CD4-positive, CD25-positive, alpha-beta regulatory T cell (primary cell): ENCODE data around the gene ATP5F1C. TPM values are rescaled to one million over a fixed set of nuclear protein-coding genes. Genes with fewer than 3 reads are reported as not detected.

Experiments used
- ATAC-seq, 2 donors: fragments of 150-1000 bp; cut with Tn5 transposase; one replicate each; pipeline ENCODE4 v1.10.0; 2021; ENCODE audit warnings: low read depth in 2 of 2, moderate number of reproducible peaks in 2 of 2, moderate library complexity in 1 of 2
- DNase-seq, 3 donors: peaks; one replicate each; pipeline versions ENCODE4 v3.0.0 to v3.0.0-alpha.2; 2012 to 2022; ENCODE audit warnings: mixed read lengths in 1 of 3
- H3K27ac ChIP-seq: one replicate; pipeline ENCODE4 v1.7.0; 2013; ENCODE audit warnings: mild to moderate bottlenecking, low read length; ENCODE audit not compliant: insufficient read depth, poor library complexity, severe bottlenecking
- H3K27me3 ChIP-seq: one replicate; pipeline ENCODE4 v1.7.0; 2013; ENCODE audit warnings: low read length; ENCODE audit not compliant: control insufficient read depth, insufficient read depth
- H3K36me3 ChIP-seq: one replicate; pipeline ENCODE4 v1.7.0; 2013; ENCODE audit warnings: mild to moderate bottlenecking, low read length, moderate library complexity; ENCODE audit not compliant: control insufficient read depth, insufficient read depth
- H3K4me1 ChIP-seq: 2 replicates; pipeline ENCODE4 v1.7.0; 2013; ENCODE audit warnings: mild to moderate bottlenecking, low read length; ENCODE audit not compliant: insufficient read depth, control insufficient read depth, poor library complexity, severe bottlenecking
- H3K4me3 ChIP-seq: one replicate; pipeline ENCODE4 v1.7.0; 2013; ENCODE audit warnings: low read depth, mild to moderate bottlenecking, low read length, moderate library complexity
- H3K9me3 ChIP-seq, 2 experiments: 1 replicate in 1 of 2; 2 replicates in 1 of 2; pipeline ENCODE4 v1.7.0; 2013; ENCODE audit warnings: low read length in 2 of 2, mild to moderate bottlenecking in 1 of 2, moderate library complexity in 1 of 2; ENCODE audit not compliant: control insufficient read depth in 2 of 2
- H3K27ac Mint-ChIP-seq, 3 donors: one replicate each; pipeline ENCODE4 v1.8.0; 2020 to 2022; ENCODE audit warnings: mild to moderate bottlenecking in 3 of 3, mixed read lengths in 3 of 3, moderate library complexity in 2 of 3
- H3K27me3 Mint-ChIP-seq: one replicate; pipeline ENCODE4 v1.8.0; 2022; ENCODE audit warnings: mild to moderate bottlenecking, mixed read lengths
- H3K36me3 Mint-ChIP-seq: one replicate; pipeline ENCODE4 v1.8.0; 2020; ENCODE audit warnings: mixed read lengths
- H3K4me1 Mint-ChIP-seq, 4 donors: one replicate each; pipeline ENCODE4 v1.8.0; 2020 to 2022; ENCODE audit warnings: mixed read lengths in 4 of 4, mild to moderate bottlenecking in 1 of 4
- H3K4me3 Mint-ChIP-seq, 4 donors: one replicate each; pipeline ENCODE4 v1.8.0; 2020 to 2022; ENCODE audit warnings: mild to moderate bottlenecking in 4 of 4, mixed read lengths in 4 of 4, moderate library complexity in 3 of 4
- H3K9me3 Mint-ChIP-seq, 7 donors: one replicate each; pipeline ENCODE4 v1.8.0; 2020 to 2022; ENCODE audit warnings: mixed read lengths in 7 of 7, mild to moderate bottlenecking in 3 of 7, moderate library complexity in 2 of 7
- polyA plus RNA-seq, 4 donors: library from polyadenylated mRNA; unstranded; fragments of 300-500 nt; fragmentation: Illumina TruSeq; gene quantifications; one replicate each; pipeline ENCODE4 v1.2.3, GENCODE V29; 2021
- total RNA-seq: library from RNA; stranded (reverse); gene quantifications from one replicate; pipeline ENCODE4 v1.2.3, GENCODE V29; 2022

The ATP5F1C gene
- total and polyA plus RNA-seq, 5 donors from 2014 or later = 167 to 562 (median 432) TPM

DNA sequence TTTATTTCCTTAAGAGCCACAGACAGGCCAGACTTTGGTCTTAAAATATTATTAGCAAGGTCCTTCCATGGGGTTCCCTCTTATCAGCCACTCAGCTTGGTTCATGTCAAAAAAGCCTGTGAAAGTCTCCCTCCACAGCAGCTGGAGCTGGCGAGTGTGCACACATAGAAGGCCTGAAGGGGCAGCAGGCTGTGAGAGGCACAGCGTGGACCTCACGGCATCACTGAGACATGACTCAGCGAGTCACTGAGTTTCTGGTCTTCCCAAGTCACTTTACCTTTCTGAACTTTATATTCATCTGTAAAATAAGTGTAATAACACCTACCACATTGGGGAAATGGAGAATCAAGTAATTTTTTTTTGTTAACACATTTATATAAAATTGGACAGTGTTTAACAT is 39.0 kb downstream of the ATP5F1C start:
- no peak overlapping the region for H3K4me3 Mint-ChIP-seq
- peaks cover 43% of the 10 kb centered on the region for H3K36me3 Mint-ChIP-seq
- H3K9me3 Mint-ChIP-seq = no peaks in the 10 kb centered on the region
- DNase-seq (no peak), ATAC-seq (no peak)
- no peak overlapping the region for H3K27ac Mint-ChIP-seq
- Histone ChIP-seq H3K27ac (no peak overlapping the region), H3K36me3 (peaks cover 43% of the 10 kb centered on the region), H3K4me3 (no peak overlapping the region), H3K27me3 (no peaks in the 10 kb centered on the region), H3K4me1 (no peaks in the 10 kb centered on the region), H3K9me3 (no peaks in the 10 kb centered on the region)
- no peaks in the 10 kb centered on the region for H3K27me3 Mint-ChIP-seq
- H3K4me1 Mint-ChIP-seq = peaks cover 38 to 52% (median 41%) of the 10 kb centered on the region in 4 donors

DNA sequence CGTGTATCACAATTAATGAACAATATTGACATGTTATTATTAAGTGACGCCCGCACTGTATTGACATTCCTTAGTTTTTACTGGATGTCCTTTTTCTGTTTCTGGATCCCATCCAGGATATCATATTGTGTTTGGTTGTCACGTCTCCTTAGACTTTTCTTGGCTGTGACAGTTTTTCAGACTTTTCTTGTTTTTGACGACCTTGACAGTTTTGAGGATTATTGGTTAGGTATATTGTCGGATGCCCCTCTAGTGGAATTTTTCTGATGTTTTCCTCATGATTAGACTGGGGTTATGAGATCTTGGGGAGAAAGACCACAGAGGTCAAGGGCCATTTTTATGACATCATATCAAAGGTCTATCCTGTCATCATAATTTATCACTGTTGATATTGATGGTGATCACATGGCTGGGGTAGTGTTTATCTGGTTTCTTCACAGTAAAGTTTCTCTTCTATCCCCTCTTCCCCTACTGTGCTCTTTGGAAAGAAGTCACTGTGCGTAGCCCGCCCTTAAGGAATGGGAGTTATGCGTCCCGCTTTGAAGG is 41.4 kb downstream of the ATP5F1C start:
- Histone ChIP-seq H3K4me1 (peaks cover 6% of the 10 kb centered on the region), H3K9me3 (no peaks in the 10 kb centered on the region), H3K27me3 (no peaks in the 10 kb centered on the region), H3K36me3 (peaks cover 29% of the 10 kb centered on the region), H3K4me3 (no peak overlapping the region), H3K27ac (no peak overlapping the region)
- Mint-ChIP-seq H3K36me3 (peaks cover 53% of the 10 kb centered on the region), H3K4me3 (no peak overlapping the region), H3K27me3 (no peaks in the 10 kb centered on the region), H3K27ac (no peak overlapping the region), H3K9me3 (no peaks in the 10 kb centered on the region), H3K4me1 (peaks cover 36 to 70% (median 54%) of the 10 kb centered on the region in 4 donors)
- DNase-seq (no peak), ATAC-seq (no peak)

DNA sequence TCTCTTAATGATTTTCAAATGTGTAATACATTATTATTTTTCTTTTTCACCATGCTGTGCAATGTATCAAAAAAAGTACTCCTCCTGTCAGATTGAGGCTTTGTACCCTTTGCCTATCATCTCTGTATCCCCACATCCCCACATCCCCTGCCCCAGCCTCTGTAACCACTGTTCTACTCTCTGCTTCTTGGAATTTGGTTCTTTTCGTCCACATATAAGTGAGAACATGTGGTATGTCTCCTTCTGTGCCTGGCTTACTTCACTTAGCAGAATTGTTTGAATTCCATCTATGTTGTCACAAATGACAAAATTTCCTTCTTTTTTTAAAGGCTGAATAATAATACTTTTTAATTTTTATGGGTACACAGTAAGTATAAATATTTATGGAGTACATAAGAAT is 44.1 kb downstream of the ATP5F1C start:
- Mint-ChIP-seq H3K4me3 (no peak overlapping the region), H3K27ac (no peak overlapping the region), H3K4me1 (peaks cover 26 to 64% (median 51%) of the 10 kb centered on the region in 4 donors), H3K36me3 (peaks cover 46% of the 10 kb centered on the region), H3K27me3 (no peaks in the 10 kb centered on the region), H3K9me3 (no peaks in the 10 kb centered on the region)
- H3K9me3 ChIP-seq = no peaks in the 10 kb centered on the region
- peaks cover 6% of the 10 kb centered on the region for H3K4me1 ChIP-seq
- no peak overlapping the region for H3K4me3 ChIP-seq
- DNase-seq = no peak
- peaks cover 8% of the 10 kb centered on the region for H3K36me3 ChIP-seq
- no peak overlapping the region for H3K27ac ChIP-seq
- no peaks in the 10 kb centered on the region for H3K27me3 ChIP-seq
- ATAC-seq = no peak

DNA sequence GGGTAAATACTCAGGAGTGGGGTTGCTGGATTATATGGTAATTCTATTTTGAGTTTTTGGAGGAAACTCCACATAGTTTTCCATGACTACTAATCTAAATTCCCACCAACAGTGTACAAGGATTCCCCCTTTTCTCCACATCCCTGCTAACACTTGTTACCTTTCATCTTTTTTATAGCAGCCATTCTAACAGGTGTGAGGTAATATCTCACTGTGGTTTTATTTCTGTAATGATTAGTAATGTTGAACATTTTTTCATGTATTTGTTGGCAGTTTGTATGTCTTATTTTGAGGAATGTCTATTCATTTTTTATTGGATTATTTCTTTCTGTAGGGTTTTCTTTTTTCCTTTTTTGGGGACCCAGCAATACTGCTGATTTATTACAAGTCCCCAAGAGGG is 45.2 kb downstream of the ATP5F1C start:
- Mint-ChIP-seq H3K36me3 (peaks cover 49% of the 10 kb centered on the region), H3K4me3 (no peak overlapping the region), H3K27ac (no peak overlapping the region), H3K4me1 (peaks cover 24 to 66% (median 52%) of the 10 kb centered on the region in 4 donors), H3K27me3 (no peaks in the 10 kb centered on the region), H3K9me3 (no peaks in the 10 kb centered on the region)
- Histone ChIP-seq H3K36me3 (peaks cover 5% of the 10 kb centered on the region), H3K4me1 (peaks cover 6% of the 10 kb centered on the region), H3K27me3 (no peaks in the 10 kb centered on the region), H3K9me3 (no peaks in the 10 kb centered on the region), H3K4me3 (no peak overlapping the region), H3K27ac (no peak overlapping the region)
- ATAC-seq (no peak), DNase-seq (no peak)

DNA sequence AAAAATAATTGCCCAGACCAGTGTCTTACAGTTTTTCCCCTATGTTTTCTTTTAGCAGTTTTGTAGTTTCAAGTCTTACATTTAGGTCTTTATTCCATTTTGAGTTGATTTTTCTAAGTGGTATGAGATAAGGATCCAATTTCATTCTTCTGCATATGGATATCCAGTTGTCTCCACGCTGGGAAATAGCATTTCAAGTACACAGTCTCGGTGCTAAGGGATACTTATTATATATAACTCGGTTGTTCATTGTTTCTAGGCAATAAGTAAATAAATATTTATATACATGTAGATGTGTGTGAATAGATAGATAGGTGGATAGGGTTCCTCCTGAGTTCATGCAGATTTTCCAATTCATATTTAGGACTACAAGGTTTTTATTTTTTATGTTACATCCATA is 46.3 kb downstream of the ATP5F1C start:
- no peaks in the 10 kb centered on the region for H3K27me3 ChIP-seq
- H3K27ac Mint-ChIP-seq = no peak overlapping the region
- peaks cover 10% of the 10 kb centered on the region for H3K36me3 ChIP-seq
- H3K27me3 Mint-ChIP-seq = no peaks in the 10 kb centered on the region
- peaks cover 48% of the 10 kb centered on the region for H3K36me3 Mint-ChIP-seq
- no peak overlapping the region for H3K4me3 ChIP-seq
- ATAC-seq = no peak
- peak overlapping the region in 1 of 4 donors; percentile 18 for H3K4me3 Mint-ChIP-seq
- no peak for DNase-seq
- no peaks in the 10 kb centered on the region for H3K9me3 ChIP-seq
- peaks cover 29 to 65% (median 52%) of the 10 kb centered on the region in 4 donors for H3K4me1 Mint-ChIP-seq
- no peaks in the 10 kb centered on the region for H3K9me3 Mint-ChIP-seq
- no peak overlapping the region for H3K27ac ChIP-seq
- H3K4me1 ChIP-seq = peaks cover 6% of the 10 kb centered on the region

DNA sequence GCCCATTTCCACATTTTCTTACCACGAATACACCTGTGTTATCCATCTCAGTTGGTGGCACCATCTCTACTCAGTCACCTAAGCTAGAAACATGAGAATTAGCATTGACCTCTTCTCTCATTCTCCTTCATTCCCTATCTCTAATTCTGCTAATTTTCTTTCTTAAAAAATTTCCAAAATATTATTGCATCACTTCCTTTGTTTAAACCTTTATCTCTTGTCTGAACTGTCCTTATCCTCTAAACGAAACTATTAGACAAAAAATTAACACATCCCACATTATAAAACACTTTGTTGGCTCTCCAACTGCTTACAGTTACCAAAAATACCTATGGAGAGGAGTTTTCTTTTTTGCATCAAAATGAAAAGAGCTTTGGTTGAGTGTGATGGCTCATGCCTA is 48.6 kb downstream of the ATP5F1C start:
- Mint-ChIP-seq H3K9me3 (peaks cover 0 to 2% (median 0%) of the 10 kb centered on the region in 7 donors), H3K27me3 (no peaks in the 10 kb centered on the region), H3K27ac (peak overlapping the region in 1 of 3 donors; percentile 17), H3K4me1 (peaks cover 22 to 52% (median 44%) of the 10 kb centered on the region in 4 donors), H3K36me3 (peaks cover 49% of the 10 kb centered on the region), H3K4me3 (no peak overlapping the region)
- H3K4me3 ChIP-seq = no peak overlapping the region
- DNase-seq (no peak), ATAC-seq (no peak)
- H3K9me3 ChIP-seq = no peaks in the 10 kb centered on the region
- peaks cover 7% of the 10 kb centered on the region for H3K36me3 ChIP-seq
- H3K27ac ChIP-seq = no peak overlapping the region
- H3K4me1 ChIP-seq = peaks cover 6% of the 10 kb centered on the region
- no peaks in the 10 kb centered on the region for H3K27me3 ChIP-seq

DNA sequence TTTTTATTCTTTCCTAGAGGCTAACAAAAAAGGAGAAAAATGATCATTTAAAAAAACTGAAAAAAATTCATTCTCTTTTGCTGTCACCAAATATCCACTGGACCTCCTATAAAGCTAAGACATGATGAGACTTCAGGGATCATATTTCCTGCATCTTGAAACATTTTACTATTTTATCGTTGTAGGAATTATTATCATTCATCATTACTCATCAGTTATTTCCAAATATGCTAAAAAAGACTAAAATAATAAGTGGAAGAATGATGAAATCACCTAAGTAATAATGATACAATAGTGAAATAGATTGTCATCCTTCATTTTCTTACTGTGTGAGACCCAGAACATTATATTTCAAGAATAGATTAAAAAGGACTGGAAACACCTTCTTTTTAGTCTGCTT is 58.6 kb downstream of the ATP5F1C start:
- H3K36me3 ChIP-seq = peaks cover 3% of the 10 kb centered on the region
- no peak overlapping the region for H3K27ac ChIP-seq
- ATAC-seq (no peak), DNase-seq (no peak)
- H3K4me1 ChIP-seq = no peaks in the 10 kb centered on the region
- peaks cover 24% of the 10 kb centered on the region for H3K36me3 Mint-ChIP-seq
- no peaks in the 10 kb centered on the region for H3K9me3 Mint-ChIP-seq
- H3K27ac Mint-ChIP-seq = no peak overlapping the region
- no peaks in the 10 kb centered on the region for H3K9me3 ChIP-seq
- no peak overlapping the region for H3K4me3 Mint-ChIP-seq
- H3K27me3 ChIP-seq = no peaks in the 10 kb centered on the region
- no peak overlapping the region for H3K4me3 ChIP-seq
- no peaks in the 10 kb centered on the region for H3K27me3 Mint-ChIP-seq
- peaks cover 21 to 39% (median 23%) of the 10 kb centered on the region in 4 donors for H3K4me1 Mint-ChIP-seq

DNA sequence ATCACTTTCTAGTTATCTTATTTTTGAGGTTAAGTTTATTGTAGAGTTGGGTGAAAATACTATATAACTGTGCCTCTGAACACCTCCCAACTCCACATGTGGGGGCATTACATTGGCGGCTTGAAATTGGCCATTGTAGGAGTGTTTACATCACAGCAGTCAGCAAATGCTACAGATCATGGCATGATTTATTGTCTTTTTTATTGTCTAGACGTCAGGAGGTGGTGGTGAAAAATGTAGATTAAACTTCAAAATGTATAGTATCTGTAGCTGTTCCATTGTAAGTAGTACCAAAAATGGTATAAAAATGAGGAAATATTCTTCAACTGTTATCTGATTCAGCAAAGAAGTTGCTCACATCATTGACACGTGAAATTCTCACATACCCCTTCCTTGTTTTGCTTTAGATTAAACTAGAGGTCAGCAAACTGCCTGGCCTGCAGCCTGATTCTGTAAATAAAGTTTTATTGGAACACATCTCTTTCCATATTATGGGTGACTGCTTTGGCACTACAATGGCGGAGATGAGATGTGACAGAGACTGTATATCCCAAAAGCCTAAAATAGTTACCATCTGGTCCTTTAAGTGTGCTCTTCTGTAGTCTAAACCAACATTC is 65.4 kb downstream of the ATP5F1C start:
- Histone ChIP-seq H3K36me3 (no peaks in the 10 kb centered on the region), H3K27me3 (no peaks in the 10 kb centered on the region), H3K27ac (no peak overlapping the region), H3K4me1 (no peaks in the 10 kb centered on the region), H3K4me3 (no peak overlapping the region), H3K9me3 (no peaks in the 10 kb centered on the region)
- no peak for ATAC-seq
- Mint-ChIP-seq H3K27me3 (no peaks in the 10 kb centered on the region), H3K27ac (no peak overlapping the region), H3K4me1 (peaks cover 32 to 51% (median 45%) of the 10 kb centered on the region in 4 donors), H3K36me3 (peaks cover 30% of the 10 kb centered on the region), H3K9me3 (peaks cover 0 to 2% (median 0%) of the 10 kb centered on the region in 7 donors), H3K4me3 (no peak overlapping the region)
- DNase-seq = no peak
